Fibroblast of the aortic adventitia (primary cell): Measurements from ENCODE around the gene ZNHIT1. TPM values are rescaled to one million over a fixed set of nuclear protein-coding genes. Genes with fewer than 3 reads are reported as not detected.

Source experiments
- DNase-seq: peaks from one replicate; pipeline ENCODE4 v3.0.0-alpha.2; 2010; ENCODE audit warnings: low read depth
- H3K4me3 ChIP-seq: 2 replicates; pipeline ENCODE4 v1.5.1; 2011; ENCODE audit warnings: low read depth, mild to moderate bottlenecking, control low read depth, low read length, moderate library complexity
- total RNA-seq: library from RNA; depleted of rRNA; stranded (reverse); fragments of >200 nt; gene quantifications from 2 replicates; pipeline ENCODE4 v1.2.3, GENCODE V29; 2012; ENCODE audit warnings: low replicate concordance
- TF ChIP-seq, protein P1 (sequence below): IDR thresholded peaks from 2 replicates; pipeline ENCODE4 v1.5.1; 2011; ENCODE audit warnings: mild to moderate bottlenecking, low read length, control low read depth, inconsistent platforms; ENCODE audit not compliant: insufficient read depth

The ZNHIT1 gene
- total RNA-seq, 1 donor = 75.6 TPM

DNA sequence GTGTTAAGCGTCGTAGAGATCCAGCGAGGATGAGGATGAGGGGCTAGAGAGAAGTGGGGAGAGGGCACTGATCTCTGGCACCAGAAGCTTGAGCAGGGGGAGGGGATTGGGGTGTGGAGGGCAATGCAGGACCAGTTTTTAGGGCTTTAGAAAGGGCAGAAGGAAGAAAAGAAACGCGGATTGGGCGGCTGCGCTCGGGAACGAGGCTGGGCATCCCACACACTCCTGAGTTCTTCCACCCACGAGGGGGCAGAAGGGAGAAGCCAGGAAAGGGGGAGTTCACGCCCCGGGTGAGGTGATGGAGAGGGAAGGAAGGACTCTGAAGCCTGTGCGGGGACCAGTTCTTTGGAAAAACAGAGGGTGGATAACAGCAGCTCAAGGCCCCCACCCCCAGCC is 46.5 kb upstream of the ZNHIT1 start:
- no peak for DNase-seq
- no peak overlapping the region for H3K4me3 ChIP-seq
- TF ChIP-seq, protein P1, sequence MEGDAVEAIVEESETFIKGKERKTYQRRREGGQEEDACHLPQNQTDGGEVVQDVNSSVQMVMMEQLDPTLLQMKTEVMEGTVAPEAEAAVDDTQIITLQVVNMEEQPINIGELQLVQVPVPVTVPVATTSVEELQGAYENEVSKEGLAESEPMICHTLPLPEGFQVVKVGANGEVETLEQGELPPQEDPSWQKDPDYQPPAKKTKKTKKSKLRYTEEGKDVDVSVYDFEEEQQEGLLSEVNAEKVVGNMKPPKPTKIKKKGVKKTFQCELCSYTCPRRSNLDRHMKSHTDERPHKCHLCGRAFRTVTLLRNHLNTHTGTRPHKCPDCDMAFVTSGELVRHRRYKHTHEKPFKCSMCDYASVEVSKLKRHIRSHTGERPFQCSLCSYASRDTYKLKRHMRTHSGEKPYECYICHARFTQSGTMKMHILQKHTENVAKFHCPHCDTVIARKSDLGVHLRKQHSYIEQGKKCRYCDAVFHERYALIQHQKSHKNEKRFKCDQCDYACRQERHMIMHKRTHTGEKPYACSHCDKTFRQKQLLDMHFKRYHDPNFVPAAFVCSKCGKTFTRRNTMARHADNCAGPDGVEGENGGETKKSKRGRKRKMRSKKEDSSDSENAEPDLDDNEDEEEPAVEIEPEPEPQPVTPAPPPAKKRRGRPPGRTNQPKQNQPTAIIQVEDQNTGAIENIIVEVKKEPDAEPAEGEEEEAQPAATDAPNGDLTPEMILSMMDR = peak; percentile 43

DNA sequence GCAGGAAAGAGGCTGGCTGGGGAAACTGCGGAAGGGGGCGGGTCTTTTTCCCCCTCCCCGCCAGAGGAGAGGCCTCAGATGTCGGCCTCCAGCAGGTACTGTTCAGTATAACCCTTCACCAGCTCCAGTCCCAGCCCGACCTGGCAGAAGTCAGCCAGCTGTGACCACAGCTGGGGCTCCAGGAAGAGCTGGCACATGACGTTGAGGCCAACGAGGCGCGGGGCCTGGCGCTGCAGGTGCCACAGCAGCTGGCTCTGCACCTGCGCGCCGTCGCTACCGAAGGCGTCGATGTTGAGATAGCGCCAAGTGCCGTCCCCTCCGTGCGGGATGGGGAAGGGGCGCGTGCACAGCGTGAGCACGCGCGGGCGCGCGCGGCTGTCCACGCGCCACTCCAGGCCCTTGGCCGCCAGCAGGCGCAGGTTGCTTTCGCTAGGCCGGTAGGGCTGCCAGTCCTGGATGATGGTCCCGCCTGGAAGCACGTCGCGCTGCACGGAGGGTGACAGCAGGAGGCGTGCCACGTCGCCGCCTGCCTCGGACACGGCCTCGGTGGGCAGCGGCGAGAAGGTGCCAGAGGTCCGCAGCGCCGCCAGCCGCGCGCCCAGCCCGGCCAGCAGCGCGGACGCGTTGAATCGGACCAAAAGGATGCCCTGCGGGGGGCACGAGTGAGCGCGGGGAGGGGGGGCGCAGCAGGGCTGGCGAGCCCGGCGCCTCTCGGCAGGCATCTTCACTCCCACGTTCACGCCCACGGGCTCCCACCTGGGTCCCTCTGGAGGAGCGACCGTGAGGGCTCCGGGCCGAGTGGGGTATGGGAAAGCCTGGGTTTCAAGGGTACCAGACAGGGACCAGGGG is 45.7 kb upstream of the ZNHIT1 start:
- DNase-seq = no peak
- TF ChIP-seq, protein P1 = no peak
- no peak overlapping the region for H3K4me3 ChIP-seq

DNA sequence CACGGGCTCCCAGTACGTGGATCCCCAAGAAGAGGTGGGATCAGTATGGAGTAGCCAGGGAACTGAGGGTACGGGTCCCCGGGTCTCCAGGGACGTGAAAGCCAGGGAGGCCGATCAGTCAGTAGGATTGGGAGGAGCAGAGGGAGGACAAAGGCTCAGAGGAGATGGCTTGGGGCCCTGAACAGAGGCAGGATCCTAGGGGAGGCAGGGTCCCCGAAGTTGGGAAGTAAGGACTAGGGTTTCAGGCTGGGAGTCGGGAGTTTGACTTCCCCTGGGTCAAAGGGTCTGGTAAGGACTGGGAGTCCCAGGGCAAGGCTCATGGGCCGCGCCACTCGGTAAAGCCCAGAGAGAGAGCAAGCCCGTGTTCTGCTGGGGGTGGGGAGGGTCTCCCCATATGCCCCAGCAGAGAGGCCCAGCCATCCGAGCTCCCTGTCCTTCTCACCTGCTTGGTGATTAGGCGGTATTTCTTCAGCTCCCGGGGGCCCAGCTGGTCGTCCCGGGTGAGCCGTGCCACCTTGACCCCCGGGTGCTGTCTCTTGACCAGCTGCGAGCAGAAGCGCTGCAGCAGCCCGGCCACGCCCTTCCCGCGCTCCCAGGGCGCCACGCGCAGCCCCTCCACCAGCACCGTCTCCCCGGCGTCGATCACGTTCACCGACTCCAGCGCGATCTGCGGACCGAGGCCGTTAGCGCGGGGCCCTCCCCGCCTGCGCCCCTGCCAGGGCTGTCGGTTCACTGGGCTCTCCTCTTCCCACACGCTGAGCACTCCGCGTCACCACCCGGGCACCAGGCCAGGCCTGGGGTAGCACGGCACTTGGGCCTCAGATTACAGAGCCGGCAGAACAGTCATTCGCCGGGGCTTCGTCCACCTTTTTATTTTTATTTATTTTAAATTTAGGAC is 44.9 kb upstream of the ZNHIT1 start:
- H3K4me3 ChIP-seq = peak overlapping the region; percentile 31

DNA sequence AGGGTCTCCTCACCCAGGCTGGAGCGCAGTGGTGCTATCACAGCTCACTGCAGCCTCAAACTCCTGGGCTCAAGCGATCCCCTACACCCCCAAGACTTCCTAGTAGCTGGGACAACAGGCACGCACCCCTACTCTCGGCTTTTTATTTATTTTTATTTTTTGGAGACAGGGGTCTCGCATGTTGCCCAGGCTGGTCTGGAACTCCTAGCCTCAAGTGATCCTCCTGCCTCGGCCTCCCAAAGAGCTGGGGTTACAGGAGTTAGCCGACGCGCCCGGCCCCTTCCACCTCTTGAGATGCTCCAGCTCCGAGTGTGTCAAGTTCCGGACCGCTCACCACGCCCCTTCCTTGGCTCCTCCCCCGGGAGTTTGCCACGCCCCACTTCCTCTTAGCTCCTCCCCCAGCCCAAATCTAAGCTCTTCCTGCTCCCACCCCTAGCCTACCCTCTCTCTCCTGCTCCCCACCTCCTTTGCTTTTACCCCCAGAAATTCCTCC is 44.2 kb upstream of the ZNHIT1 start:
- TF ChIP-seq, protein P1 = no peak
- no peak overlapping the region for H3K4me3 ChIP-seq
- DNase-seq = no peak

More for the DNA sequence above, 44.9 kb upstream of the ZNHIT1 start:
- peak; percentile 58 for DNase-seq
- TF ChIP-seq, protein P1 = no peak

DNA sequence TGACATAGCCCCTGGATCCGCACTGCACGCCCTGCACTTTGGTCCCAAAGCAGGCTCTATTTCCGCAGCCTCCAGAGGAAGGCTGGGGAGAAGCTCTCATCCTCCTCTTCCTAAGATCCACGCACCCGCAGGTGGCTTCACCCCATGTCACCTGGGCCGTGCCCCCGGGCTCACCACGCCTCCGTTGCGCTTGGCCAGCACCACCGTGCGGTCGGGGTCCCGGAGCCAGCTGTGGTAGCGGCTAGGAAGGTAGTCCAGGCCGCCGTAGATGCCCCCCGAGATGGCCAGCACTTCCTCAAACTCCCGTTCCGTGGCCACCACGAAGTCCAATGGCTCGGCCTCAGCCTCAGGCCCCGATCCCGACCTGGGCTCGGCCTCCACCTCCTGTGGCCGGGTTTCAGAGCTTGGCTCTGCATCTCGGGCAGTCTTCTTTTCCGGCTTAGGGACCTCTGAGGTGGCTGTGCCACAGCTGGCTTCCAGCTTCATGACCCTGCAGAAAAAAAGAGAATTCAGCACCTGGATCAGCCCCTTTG is 43.6 kb upstream of the ZNHIT1 start:
- TF ChIP-seq, protein P1 = no peak
- H3K4me3 ChIP-seq = no peak overlapping the region
- no peak for DNase-seq

DNA sequence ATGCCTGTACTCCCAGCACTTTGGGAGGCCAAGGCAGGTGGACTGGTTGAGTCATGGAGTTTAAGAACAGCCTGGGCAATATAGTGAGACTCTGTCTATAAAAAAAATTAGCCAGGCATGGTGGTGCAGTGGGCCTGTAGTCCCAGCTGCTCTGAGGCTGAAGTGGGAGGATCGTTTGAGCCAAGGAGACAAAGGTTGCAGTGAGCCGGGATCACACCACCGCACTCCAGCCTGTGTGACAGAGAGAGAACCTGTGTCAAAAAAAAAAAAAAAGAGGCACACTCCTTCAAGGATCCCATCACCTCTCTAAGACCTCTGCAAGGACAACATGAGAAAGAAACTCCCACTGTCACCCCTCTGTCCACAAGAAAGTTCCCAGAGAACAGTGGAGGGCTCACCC is 42.3 kb upstream of the ZNHIT1 start:
- no peak overlapping the region for H3K4me3 ChIP-seq
- TF ChIP-seq, protein P1 = no peak

More for the DNA sequence above, 42.3 kb upstream of the ZNHIT1 start:
- no peak for DNase-seq
